H1 (cell line): ENCODE measurements around the gene F13B. TPM values are rescaled to one million over a fixed set of nuclear protein-coding genes. Genes with fewer than 3 reads are reported as not detected.

Experiments
- CBX5 ChIP-seq: fragments of 300-800, 300-1000 bp; sonication (generic); IDR thresholded peaks from 2 replicates; pipeline ENCODE4 v1.7.1; 2016; ENCODE audit warnings: antibody characterized with exemption, low read length, low read depth
- EP300 ChIP-seq, 2 experiments: IDR thresholded peaks; 1 replicate in 1 of 2; 2 replicates in 1 of 2; pipeline ENCODE4 v1.6.1; 2011 to 2012; ENCODE audit warnings: low read depth in 2 of 2, low read length in 2 of 2, mild to moderate bottlenecking in 2 of 2, borderline replicate concordance in 1 of 2, inconsistent platforms in 1 of 2, moderate library complexity in 1 of 2
- KDM1A ChIP-seq: fragments of 200-600, 300-600 bp; sonication (generic); IDR thresholded peaks from 2 replicates; pipeline ENCODE4 v1.7.1; 2016; ENCODE audit warnings: mild to moderate bottlenecking, low read length, borderline replicate concordance
- RXRA ChIP-seq: IDR thresholded peaks from 2 replicates; pipeline ENCODE4 v1.6.1; 2011; ENCODE audit warnings: low read depth, mild to moderate bottlenecking, low read length, moderate library complexity; ENCODE audit not compliant: insufficient read depth
- SRF ChIP-seq: IDR thresholded peaks from 2 replicates; pipeline ENCODE4 v1.6.1; 2011; ENCODE audit warnings: mild to moderate bottlenecking, low read depth, low read length, moderate library complexity
- TAF7 ChIP-seq: optimal IDR thresholded peaks from 2 replicates; pipeline ENCODE3; 2011; ENCODE audit warnings: low read depth, mild to moderate bottlenecking, inconsistent platforms, low read length, moderate library complexity, borderline replicate concordance
- ZNF274 ChIP-seq: IDR thresholded peaks from 2 replicates; pipeline ENCODE4 v1.7.0; 2012; ENCODE audit warnings: low read length, borderline replicate concordance; ENCODE audit errors: extremely low read depth
- polyA plus RNA-seq, 7 experiments: library from polyadenylated mRNA; depleted of rRNA in 3 of 7; stranded (reverse) in 5 of 7; unstranded in 2 of 7; fragments of >200 nt in 5 of 7; fragments of 200-250 nt in 2 of 7; gene quantifications; 1 replicate in 5 of 7; 2 replicates in 1 of 7; 4 replicates in 1 of 7; pipeline versions ENCODE4 v1.2.1 to v1.2.3, GENCODE V29; 2011 to 2013; ENCODE audit warnings: missing spikeins in 2 of 7, mixed read lengths in 2 of 7
- total RNA-seq: library from RNA; stranded (reverse); fragmentation: NEBNext Ultra II Directional; extraction: Animal tissue kit (Norgen Biotek cat#: 25700); gene quantifications from 2 replicates; pipeline ENCODE4 v1.2.1, GENCODE V29; 2021

F13B gene
- total and polyA plus RNA-seq, 2 of the 8 experiments (the other 6 are each of a cell fraction or from before 2014, with no cell fraction given): not detected

DNA sequence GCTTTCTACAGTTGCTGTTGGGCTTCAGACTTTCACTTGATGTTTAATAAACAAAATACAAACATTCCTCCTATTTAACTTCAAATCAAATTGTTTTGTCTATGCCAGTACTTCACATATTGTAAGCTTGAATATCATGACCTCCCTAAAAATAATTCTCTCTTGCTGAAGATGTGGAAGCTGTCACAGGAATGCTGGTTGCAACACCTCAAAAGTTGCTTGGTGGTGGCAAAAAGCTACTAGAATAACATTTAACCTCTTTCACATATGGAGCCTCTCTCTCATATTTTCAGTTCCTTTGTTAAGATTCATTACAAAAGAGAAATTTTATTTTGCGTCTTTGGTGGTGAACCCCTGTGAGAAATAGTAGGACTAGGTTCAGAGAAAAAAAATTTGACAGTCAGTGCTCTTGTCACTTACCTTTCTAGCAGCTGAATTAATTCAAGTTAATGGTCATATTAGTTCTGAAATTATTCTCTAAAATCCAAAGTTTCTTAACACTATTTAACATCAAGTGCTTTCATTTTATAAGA is 25.5 kb upstream of the F13B start (continued):
- TF ChIP-seq RXRA: no peak
- no peak for TF ChIP-seq SRF
- TF ChIP-seq ZNF274: no peak
- no peak for TF ChIP-seq TAF7
- TF ChIP-seq KDM1A: no peak
- TF ChIP-seq EP300 (IDR thresholded peaks at IDR 0.05; ENCODE audit: borderline replicate concordance in 1 of 2, low read depth in 2 of 2, low read length in 2 of 2): no peak
- TF ChIP-seq CBX5: no peak
